ENCODE measurements around the gene PRG3.
"Not testable (repeated sequence)": the region's sequence is repeated elsewhere in the genome, so short reads cannot be mapped to it uniquely, and the experiment has no call there.

Gene PRG3

DNA sequence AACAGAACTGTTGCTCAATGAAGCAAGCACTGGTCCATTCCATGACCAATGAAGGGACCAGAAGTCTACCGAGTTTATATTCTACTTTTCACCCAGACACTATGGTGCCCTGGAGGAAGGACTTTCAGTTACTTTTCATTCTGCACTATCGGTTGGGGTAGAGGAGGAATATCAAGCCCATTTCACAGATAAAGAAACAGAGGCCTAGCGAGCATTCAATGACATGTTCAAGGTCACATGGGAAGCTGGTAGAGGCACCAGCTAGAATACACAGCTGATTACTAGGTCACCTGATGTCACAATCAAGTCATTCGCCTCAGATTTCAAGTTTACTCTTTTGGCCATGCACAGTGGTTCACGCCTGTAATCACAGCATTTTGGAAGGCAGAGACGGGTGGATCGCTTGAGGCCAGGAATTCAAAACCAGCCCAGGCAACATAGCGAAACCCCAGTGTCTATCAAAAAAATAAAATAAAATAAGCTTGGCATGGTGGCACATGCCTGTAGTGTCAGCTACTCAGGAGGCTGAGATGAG is 27.1 kb upstream of the PRG3 start:
- DNase-seq, result no peak

DNA sequence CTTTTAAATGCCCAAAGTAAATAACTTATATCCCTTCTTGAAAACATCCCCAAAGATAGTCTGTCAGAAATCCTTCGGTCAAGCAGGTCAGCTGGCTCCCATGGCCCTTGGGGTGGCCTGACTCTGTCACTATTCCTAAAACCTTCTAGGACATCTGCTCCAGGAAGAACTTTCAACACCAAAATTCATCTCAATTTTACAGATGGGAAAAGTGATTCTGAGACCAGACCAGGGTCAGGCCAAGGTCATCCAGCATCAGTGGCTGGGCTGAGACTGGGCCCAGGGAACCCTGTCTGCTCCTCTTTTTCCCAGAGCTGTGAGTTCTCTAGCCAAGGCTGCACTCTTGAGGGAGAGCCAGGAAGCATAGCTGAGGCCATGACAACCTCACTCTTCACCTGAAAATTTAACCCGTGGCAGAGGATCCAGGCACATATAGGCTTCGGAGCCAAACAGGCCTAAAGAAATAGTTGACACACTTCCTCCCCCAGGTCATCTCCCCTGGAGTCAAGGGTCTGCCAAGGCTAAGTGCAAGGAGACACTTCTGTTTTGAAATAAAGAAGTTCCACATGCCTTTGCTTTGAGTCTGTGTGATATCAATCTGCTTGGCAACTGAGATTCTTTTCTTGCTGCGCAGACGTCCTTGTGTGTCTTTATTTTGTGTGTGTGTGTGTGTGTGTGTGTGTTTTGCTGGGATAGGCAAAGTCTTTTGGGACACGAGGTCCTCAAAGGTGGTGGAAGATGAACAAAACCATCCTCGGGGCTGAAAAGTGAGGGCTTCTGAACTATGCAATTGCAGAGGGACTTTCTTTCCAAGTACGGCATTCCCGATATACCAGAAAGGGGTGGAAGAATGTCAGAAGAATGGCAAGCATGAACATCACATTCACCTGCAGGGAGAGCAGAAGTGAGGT is 26.3 kb upstream of the PRG3 start:
- DNase-seq, result no peak

DNA sequence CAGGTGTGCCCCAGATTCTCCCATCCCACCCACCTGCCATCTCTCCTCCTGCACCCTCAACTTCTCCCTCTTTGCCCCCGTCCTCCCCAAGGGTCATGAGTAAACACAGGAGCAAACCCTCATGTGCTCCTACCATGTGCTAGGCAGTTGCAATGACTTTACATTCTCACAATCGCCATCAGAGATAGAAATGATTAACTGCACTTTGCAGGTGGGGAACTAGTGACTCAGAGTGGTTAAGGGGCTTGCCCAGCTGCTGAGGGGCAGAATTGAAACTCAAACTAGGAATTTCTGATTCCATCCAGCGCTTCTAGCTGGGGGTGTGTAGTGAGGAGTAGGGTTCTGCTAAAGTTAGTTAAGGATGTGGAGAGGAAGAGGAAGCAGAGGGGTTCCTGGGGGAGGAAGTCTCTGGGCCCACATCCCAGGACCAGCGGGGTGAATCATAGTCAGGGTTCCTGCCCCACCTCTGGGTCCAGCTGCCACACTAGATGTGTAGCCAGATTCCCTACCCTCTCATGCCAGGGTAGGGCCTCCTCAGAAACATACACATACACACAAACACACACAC is 25.5 kb upstream of the PRG3 start:
- no peak for DNase-seq

- no peak for DNase-seq
Observed at GRCh38 chr11:57405271-57405860, 24.4 kb upstream of the PRG3 start.

- DNase-seq, result no peak
Observed at GRCh38 chr11:57403802-57404147, 22.8 kb upstream of the PRG3 start.

GRCh38 chr11:57403003-57403801 is 22.3 kb upstream of the PRG3 start:
- DNase-seq, result not testable (repeated sequence)

GRCh38 chr11:57402188-57403002 is 21.4 kb upstream of the PRG3 start:
- no peak for DNase-seq

DNA sequence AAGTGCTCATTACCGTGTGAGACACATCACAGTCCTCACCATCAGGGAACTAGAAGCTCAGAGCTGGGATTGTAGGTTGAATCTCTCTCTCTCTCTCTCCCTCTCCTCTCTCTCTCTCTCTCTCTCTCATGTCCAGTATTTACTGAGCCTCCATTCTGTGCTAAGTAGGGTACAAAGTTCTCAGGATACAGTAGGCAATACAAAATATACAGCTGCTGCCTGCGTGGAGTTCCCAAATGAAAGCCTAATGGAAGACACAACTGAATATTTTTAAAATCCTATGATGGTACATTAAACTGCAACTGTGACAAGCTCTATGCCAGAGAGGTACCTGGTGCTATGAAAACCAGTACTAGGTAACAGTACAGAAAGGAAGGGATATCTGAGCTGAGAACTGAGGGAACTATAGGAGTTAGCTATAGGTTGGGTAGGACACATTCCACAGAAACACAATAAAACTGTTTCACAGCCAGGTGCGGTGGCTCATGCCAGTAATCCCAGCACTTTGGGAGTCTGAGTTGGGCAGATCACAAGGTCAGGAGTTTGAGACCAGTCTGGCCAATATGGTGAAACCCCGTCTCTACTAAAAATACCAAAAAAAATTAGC is 19.1 kb upstream of the PRG3 start:
- no peak for DNase-seq

DNA sequence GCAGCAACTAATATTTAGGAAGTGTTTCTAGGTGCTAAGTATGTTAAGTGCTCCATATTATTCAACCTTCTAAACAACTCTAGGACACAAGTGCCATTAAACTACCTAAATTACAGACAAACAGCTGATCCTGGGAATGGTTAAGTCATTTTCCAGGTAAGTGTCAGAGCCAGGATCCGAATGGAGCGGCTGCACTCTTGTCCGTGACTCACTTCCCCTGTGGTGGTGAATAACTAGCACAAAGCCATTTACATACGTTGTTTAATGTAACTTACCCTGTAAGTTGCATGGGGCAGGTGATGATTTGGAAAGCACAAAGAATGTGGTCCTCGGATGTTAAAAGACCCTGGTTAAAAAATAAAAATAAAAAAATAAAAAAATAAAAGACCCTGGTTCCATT is 18.3 kb upstream of the PRG3 start:
- no peak for DNase-seq

DNA sequence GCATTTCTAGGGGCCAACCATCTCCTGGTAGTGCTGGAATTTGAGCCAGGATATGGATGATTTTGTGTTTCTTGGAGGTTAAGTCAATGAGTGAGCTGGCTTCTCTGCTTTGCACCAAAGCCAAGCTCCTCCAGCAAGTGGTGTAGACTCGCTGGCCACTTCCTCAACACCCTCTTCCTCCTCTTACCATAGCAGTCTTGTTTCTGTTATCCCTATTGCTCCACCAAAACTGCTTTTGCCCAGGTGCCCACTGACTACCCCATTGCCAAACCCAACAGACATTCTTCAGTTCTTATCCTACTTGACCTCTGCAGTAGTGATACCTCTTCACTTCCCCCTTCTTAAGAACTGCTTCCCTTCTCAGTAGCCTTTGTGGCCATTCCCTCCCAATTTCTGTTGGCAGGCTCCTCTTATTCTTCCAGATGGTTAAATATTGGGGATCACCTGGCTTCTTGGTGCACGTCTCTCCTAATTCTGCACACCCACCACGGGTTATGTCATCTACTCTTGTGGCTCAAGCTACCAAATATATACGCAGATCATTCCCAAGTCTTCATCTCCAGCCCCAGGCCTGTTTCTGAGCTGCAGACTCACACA is 16.5 kb upstream of the PRG3 start:
- DNase-seq, result no peak

- DNase-seq, result no peak
Observed at GRCh38 chr11:57396744-57397143, 15.8 kb upstream of the PRG3 start.

DNA sequence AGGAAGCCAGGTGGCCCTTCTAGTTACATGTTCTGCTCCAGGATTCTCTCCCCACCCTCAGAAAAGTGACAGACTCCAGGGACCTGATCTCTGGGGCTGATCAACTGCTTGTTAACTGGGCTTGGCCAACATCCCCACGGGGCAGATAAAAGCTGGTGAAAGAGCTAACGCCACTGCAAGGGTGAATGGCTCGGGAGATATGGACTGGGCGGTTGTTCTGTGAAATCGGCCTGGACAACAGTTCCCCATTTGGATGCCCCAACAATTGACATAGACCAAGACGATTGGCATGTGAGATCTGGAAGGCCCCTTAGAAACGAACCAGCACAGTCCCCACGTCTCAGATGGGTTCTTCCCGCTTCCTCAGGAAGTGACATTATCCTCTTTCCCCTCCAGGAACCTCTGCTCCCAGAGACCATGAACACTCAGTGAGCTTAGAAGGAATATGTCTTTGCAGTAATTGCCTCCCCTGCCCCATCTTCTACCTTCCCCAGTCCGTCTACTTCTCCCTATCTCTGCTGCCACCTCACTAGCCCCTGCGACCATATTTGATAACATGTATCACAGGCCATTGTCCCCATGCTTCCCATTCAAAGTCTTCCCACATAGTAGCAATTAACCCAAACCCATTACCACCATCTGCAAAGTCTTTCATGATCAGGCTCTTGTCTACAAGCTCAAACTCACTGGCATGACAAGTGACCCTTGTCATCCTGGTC is 15.1 kb upstream of the PRG3 start:
- DNase-seq, result no peak

GRCh38 chr11:57394203-57394965 is 13.4 kb upstream of the PRG3 start:
- no peak for DNase-seq

GRCh38 chr11:57392763-57393105 is 11.8 kb upstream of the PRG3 start:
- no peak for DNase-seq

DNA sequence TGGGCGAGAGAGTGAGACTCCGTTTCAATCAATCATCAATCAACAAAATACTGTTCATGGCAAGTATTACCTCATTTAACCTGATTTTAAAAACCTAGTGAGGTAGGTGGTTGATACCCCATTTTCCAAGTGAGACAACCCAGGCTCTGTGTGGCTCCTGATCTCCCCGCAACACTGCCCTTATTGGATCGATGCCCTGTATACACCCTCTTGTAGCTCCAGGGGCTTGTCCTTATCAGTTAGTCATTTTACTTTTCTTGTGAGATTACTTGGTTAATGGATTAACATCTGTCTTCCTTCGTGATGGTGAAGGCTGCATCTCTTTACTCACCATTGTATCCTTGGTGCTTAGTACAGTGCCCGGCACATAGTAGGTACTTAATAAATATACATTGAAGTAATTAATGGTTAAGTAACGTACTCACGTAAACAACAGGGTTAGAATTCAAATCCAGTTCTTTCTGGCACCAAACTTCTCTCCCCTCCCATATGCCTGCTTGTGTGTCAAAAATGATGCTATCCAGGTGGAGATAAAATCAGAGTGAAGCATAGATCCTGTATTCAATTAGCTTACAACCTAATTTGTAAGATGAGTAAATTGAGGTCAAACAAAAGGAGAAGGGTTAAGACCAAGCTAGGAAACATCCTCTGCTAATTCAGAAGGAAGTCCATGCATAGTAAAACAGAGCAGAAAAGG is 11.3 kb upstream of the PRG3 start:
- no peak for DNase-seq

- DNase-seq, result no peak
Observed at GRCh38 chr11:57391539-57391938, 10.6 kb upstream of the PRG3 start.

GRCh38 chr11:57391111-57391510 is 10.2 kb upstream of the PRG3 start:
- DNase-seq, result no peak

DNA sequence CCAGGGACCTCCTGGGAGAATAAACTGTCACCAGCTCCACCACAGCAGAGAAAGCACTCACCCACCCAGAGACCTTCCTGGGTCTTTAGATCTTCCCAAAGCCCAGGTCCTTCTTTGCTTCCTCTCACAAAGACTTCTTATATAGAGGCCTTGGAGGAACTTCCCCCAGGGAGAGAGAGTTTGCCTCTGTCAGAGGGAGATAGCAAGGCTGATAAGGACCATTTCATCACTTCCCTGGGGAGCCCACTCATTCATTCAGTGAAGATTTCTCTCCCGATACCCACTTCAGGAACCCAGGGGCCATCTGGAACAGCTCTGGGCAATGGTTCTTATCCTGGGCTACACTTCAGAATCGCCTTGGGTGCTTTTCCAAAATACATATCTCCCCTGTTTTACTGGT is 9.6 kb upstream of the PRG3 start, which contains the start of gene PRG2:
Gene PRG2 (minus strand): TSS at position 116 of the 400 bp plus-strand sequence. CDS start 706 bp downstream, outside the sequence.
- DNase-seq, result no peak

Data from NCI-H187 treated with DMSO at 0.1 percent for 48 hours (cell line).